HEK293T (cell line): Measurements from ENCODE around the gene PRKG1.

Experiments used
- ARNT ChIP-seq: fragments of 450-650 bp; IDR thresholded peaks from 2 replicates; pipeline ENCODE4 v1.6.1; 2017; ENCODE audit warnings: mild to moderate bottlenecking
- BHLHE40 ChIP-seq: fragments of 450-650 bp; IDR thresholded peaks from 2 replicates; pipeline ENCODE4 v1.6.1; 2016; ENCODE audit warnings: mild to moderate bottlenecking, moderate library complexity, borderline replicate concordance
- FOXK2 ChIP-seq: fragments of 450-650 bp; IDR thresholded peaks from 2 replicates; pipeline ENCODE4 v1.6.1; 2016; ENCODE audit warnings: mild to moderate bottlenecking
- FOXM1 ChIP-seq: fragments of 450-650 bp; IDR thresholded peaks from 2 replicates; pipeline ENCODE4 v1.6.1; 2017; ENCODE audit warnings: mild to moderate bottlenecking, borderline replicate concordance
- HDGF ChIP-seq: fragments of 450-650 bp; IDR thresholded peaks from 2 replicates; pipeline ENCODE4 v1.6.1; 2017; ENCODE audit warnings: antibody characterized with exemption, borderline replicate concordance
- LEF1 ChIP-seq: fragments of 450-650 bp; IDR thresholded peaks from 2 replicates; pipeline ENCODE4 v1.6.1; 2017; ENCODE audit warnings: mild to moderate bottlenecking, borderline replicate concordance
- NFRKB ChIP-seq: fragments of 450-650 bp; IDR thresholded peaks from 2 replicates; pipeline ENCODE4 v1.6.1; 2016; ENCODE audit warnings: mild to moderate bottlenecking, moderate library complexity
- SP1 ChIP-seq: fragments of 450-650 bp; IDR thresholded peaks from 2 replicates; pipeline ENCODE4 v1.6.1; 2017
- ZNF384 ChIP-seq: fragments of 450-650 bp; IDR thresholded peaks from 2 replicates; pipeline ENCODE4 v1.6.1; 2016

DNA sequence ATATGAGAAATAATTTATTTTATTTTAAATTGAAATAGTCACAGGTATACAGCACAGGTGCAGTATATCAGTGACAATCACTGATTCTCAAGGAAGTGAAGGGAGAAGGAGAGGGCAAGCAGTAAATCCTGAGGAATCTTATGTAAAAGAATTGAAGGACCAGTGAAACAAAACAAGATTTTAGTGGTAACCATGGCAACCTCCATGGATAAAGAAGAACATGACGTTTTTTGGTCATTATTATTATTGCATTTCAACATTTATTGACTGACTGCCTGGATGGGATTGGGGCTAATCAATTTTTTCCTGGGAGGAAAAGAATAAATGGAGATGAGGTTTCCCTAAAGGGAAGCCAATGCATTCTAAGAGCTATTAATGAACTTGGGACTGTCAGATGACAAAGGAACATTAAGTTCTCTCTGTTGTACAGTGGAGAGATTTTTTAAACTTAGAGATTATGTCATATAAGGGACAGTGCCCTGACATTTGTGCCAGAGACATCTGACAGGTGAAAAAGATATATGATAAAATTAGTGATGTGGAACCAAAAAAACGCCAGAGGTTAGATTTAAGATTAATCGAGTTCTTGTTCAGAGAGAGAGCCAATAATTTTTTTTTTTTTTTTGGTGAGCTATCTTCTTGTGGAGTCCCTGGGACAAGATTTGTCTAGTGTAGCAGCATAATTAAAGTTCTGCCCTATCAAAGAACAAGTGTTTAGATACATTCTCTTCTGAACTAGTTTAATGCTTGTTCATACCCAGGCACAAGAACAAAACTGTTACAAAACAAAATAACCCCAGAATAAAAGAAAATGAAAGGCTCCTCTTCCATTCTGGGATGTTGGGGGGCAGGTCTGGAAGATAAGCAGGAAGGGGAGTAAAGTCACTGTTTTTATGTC is 345.2 kb downstream of the PRKG1 start:
- no peak for TF ChIP-seq FOXK2
- no peak for TF ChIP-seq ARNT
- no peak for TF ChIP-seq FOXM1
- no peak for TF ChIP-seq BHLHE40
- TF ChIP-seq HDGF: no peak
- TF ChIP-seq NFRKB: no peak
- no peak for TF ChIP-seq LEF1
- TF ChIP-seq SP1: no peak
- TF ChIP-seq ZNF384: no peak
